Peyer's patch (tissue), 4 donors: ENCODE measurements around the gene COMMD9. TPM values are rescaled to one million over a fixed set of nuclear protein-coding genes. Genes with fewer than 3 reads are reported as not detected.

Experiments used
- DNase-seq, 3 donors: peaks; one replicate each; pipeline ENCODE4 v3.0.0-alpha.2; 2017 to 2019
- H3K27ac ChIP-seq, 4 donors: fragments of 200-600 bp; sonication (generic); one replicate each; pipeline ENCODE4 v1.5.1; 2016 to 2019
- H3K27me3 ChIP-seq, 2 donors: fragments of 200-600 bp; sonication (generic); one replicate each; pipeline ENCODE4 v1.5.1; 2019
- H3K36me3 ChIP-seq, 3 donors: fragments of 200-600 bp; sonication (generic); one replicate each; pipeline ENCODE4 v1.5.1; 2016 to 2019
- H3K4me1 ChIP-seq, 4 donors: fragments of 200-600 bp; sonication (generic); one replicate each; pipeline ENCODE4 v1.5.1; 2016 to 2019
- H3K4me3 ChIP-seq, 4 donors: fragments of 200-600 bp; sonication (generic); 1 replicate in 3 of 4; 2 replicates in 1 of 4; pipeline ENCODE4 v1.5.1; 2016 to 2019; ENCODE audit warnings: mild to moderate bottlenecking in 1 of 4
- H3K9me3 ChIP-seq, 4 donors: fragments of 200-600 bp; sonication (generic); one replicate each; pipeline ENCODE4 v1.5.1; 2016 to 2019; ENCODE audit warnings: mild to moderate bottlenecking in 1 of 4
- CTCF ChIP-seq, 6 experiments: fragments of 450-650 bp in 4 of 6; fragments of 200-600 bp in 2 of 6; sonication (generic) in 1 of 6; IDR thresholded peaks; one replicate each; pipeline ENCODE4 v1.5.1; 2017 to 2019; ENCODE audit warnings: antibody characterized with exemption in 6 of 6, mild to moderate bottlenecking in 3 of 6, moderate library complexity in 1 of 6
- POLR2A ChIP-seq, 2 donors: fragments of 450-650 bp; IDR thresholded peaks; one replicate each; pipeline ENCODE4 v1.5.1; 2017; ENCODE audit warnings: antibody characterized with exemption in 2 of 2, mild to moderate bottlenecking in 2 of 2, moderate library complexity in 2 of 2
- total RNA-seq, 4 donors: library from RNA; depleted of rRNA; stranded (reverse); fragments of >200 nt; gene quantifications; one replicate each; pipeline ENCODE4 v1.1.0, GENCODE V29; 2016

Gene COMMD9
- total RNA-seq, 4 donors from 2014 or later = 41.3 to 68.5 (median 48.2) TPM

DNA sequence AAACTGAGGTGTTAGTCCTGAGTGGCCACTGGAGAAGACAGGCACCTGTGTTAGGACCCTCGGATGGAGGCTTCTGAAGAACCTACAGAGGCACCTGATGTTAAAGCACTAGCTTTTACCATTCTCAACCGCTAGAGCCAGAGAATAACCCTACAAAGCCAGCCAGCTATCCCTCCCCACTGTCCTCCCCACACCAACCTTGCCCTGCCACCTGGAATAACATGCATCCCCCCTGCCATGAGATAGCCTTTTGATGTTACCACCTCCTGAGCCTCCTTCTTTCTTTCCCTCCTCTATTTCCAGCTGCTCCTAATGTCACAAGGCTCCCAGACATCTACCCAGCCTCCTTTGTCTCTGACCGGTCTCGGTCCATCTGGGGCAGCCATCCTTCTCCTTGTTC, 28.1 kb downstream of the COMMD9 start:
- Histone ChIP-seq H3K4me1 (no peaks in the 10 kb centered on the region), H3K4me3 (no peak overlapping the region), H3K27ac (no peak overlapping the region), H3K9me3 (no peaks in the 10 kb centered on the region), H3K27me3 (no peaks in the 10 kb centered on the region), H3K36me3 (no peaks in the 10 kb centered on the region)
- TF ChIP-seq POLR2A (IDR thresholded peaks at IDR 0.05) (no peak), CTCF (IDR thresholded peaks at IDR 0.05) (no peak)
- DNase-seq = no peak

DNA sequence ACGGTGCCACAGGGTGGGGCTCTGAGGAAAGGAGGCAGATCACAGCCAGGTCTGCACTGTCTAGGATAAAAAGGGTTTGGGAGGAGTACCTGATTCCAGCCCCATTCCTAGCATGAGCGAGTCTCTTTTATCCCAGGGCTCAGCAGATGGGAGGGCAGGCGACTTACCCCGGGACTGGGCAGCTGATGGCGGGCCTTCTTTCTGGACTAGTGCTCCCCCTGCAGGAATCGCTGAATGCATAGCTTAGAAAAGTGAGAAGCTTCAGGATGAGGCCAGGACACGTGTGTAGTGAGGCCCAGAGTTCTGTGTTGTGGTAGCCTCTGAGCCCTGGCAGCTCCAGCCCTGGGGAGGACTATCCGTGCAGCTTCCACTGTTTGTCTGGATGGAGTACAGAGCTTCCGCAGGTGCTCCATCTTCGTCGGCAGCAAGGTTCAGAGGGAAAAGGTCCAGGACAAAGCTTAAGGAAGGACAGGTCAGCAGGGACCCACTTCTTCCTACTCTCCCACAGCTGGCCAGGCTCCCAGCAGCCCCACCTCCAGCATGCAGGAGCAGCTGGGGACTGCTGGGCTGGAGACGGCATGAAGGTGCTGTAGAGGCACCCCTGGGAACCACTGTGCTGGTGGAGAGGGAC, 30.4 kb downstream of the COMMD9 start:
- no peaks in the 10 kb centered on the region for H3K4me1 ChIP-seq
- H3K36me3 ChIP-seq = no peaks in the 10 kb centered on the region
- H3K9me3 ChIP-seq = no peaks in the 10 kb centered on the region
- H3K4me3 ChIP-seq = no peak overlapping the region
- DNase-seq = no peak
- H3K27ac ChIP-seq = no peak overlapping the region
- peak in 4 of 6 experiments; percentile 22 to 50 (median 44) for TF ChIP-seq CTCF (IDR thresholded peaks at IDR 0.05)
- TF ChIP-seq POLR2A (IDR thresholded peaks at IDR 0.05) = no peak
- H3K27me3 ChIP-seq = no peaks in the 10 kb centered on the region

DNA sequence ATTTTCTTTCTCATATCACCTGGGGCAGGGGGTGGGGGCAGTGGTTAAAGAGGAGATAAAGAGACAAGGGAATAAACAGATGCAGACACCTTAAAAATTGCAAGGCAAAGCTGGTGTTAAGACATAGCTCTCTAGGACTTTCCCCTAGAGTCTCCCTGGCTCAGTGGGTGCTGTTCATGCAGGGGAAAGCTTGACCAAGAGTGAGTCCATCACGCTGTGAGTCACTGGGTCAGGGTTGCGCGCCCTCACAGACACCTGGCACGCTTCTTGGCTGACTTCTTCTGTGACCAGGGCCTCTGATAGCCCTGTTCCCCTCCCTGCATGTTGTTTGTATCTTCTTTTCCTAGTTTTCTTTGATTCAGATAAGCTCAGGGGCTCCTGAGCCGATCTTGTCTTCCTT, 31.9 kb downstream of the COMMD9 start:
- Histone ChIP-seq H3K4me3 (no peak overlapping the region), H3K36me3 (no peaks in the 10 kb centered on the region), H3K27me3 (no peaks in the 10 kb centered on the region), H3K9me3 (no peaks in the 10 kb centered on the region), H3K4me1 (no peaks in the 10 kb centered on the region), H3K27ac (no peak overlapping the region)
- DNase-seq = no peak
- TF ChIP-seq CTCF (IDR thresholded peaks at IDR 0.05) (no peak), POLR2A (IDR thresholded peaks at IDR 0.05) (no peak)

DNA sequence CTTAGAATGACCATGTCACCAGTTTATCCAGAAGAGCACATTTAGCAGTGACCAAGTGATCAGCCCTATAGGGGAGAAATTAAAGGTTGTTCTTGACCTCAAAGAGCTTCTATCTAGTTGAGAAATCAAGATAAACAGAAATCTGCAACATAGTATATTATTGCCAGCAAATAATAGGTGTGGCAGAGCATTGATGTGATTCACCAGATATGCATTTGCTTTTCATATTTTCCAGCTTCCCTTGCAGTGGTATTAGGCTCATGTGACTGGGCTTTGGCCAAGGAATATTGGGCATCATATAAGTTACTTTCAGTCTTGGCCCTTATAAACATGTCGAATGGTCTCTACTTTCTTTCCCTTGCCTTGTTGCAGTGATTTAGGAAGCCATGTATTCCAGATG, 34.5 kb downstream of the COMMD9 start:
- H3K4me1 ChIP-seq = no peaks in the 10 kb centered on the region
- DNase-seq = no peak
- H3K36me3 ChIP-seq = no peaks in the 10 kb centered on the region
- TF ChIP-seq CTCF (IDR thresholded peaks at IDR 0.05) (no peak), POLR2A (IDR thresholded peaks at IDR 0.05) (no peak)
- H3K9me3 ChIP-seq = no peaks in the 10 kb centered on the region
- H3K27ac ChIP-seq = no peak overlapping the region
- no peaks in the 10 kb centered on the region for H3K27me3 ChIP-seq
- no peak overlapping the region for H3K4me3 ChIP-seq

- no peak for DNase-seq
- H3K9me3 ChIP-seq = no peaks in the 10 kb centered on the region
- H3K27me3 ChIP-seq = no peaks in the 10 kb centered on the region
- no peak overlapping the region for H3K4me3 ChIP-seq
- H3K27ac ChIP-seq = no peak overlapping the region
- H3K4me1 ChIP-seq = no peaks in the 10 kb centered on the region
- no peaks in the 10 kb centered on the region for H3K36me3 ChIP-seq
- no peak for TF ChIP-seq CTCF (IDR thresholded peaks at IDR 0.05)
- no peak for TF ChIP-seq POLR2A (IDR thresholded peaks at IDR 0.05)
Measured at GRCh38 chr11:36253238-36253637, 36.0 kb downstream of the COMMD9 start.

DNA sequence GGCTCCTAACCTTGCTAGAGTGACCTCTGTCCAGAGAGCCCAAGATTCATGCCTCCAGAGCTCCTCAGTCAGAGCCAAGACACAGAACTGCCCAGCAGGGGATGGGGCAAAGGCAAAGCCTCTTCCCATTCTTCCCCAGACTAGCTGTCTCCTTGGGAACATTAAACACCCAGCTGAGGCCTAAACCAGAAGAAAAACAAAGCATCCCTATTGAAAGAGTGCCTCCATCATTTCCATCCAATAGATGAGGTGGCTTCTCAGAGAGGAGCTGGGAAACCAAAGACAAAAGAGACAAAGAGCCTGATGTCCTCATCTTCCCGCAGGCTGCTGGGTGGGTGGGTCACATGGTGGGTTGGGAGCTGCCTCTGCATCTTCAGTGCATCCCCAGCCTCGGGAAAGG, 37.4 kb downstream of the COMMD9 start:
- TF ChIP-seq POLR2A (IDR thresholded peaks at IDR 0.05) = no peak
- TF ChIP-seq CTCF (IDR thresholded peaks at IDR 0.05) = no peak
- no peak for DNase-seq
- Histone ChIP-seq H3K36me3 (no peaks in the 10 kb centered on the region), H3K4me3 (no peak overlapping the region), H3K9me3 (no peaks in the 10 kb centered on the region), H3K27ac (no peak overlapping the region), H3K27me3 (no peaks in the 10 kb centered on the region), H3K4me1 (no peaks in the 10 kb centered on the region)
